ENCODE measurements around the gene IRX4.

IRX4 gene

DNA sequence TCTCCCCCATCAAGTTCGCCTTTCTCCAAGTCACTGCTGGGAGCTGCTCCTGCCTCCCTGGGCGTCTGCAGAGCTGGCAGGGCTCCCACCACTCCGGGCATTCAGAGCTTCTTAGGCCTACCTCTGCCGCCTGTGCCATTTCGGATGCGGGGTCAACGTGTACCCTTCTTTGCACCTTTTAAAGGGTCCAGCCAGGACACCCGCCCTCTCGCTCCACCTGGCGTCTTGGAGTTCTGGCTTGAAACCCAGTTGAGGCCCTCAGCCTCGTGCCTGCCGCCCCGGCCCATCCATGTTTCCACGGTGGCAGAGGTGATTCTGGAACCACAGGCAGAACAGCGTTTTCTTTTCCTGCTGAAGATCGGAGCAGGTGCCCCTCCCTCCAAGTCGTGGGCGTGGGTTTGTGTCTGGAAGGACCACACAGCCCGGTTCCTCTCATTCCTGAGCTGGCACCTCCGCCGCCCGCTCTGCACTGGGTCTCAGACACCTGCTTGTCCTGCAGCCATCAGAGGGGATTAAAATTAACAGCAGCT, 48.6 kb downstream of the IRX4 start:
- no peak for DNase-seq

- DNase-seq: no peak
Measured at GRCh38 chr5:1833264-1834021, 49.3 kb downstream of the IRX4 start.

- no peak for DNase-seq
Measured at GRCh38 chr5:1832511-1833250, 50.0 kb downstream of the IRX4 start.

- no peak for DNase-seq
Measured at GRCh38 chr5:1831677-1832313, 50.9 kb downstream of the IRX4 start.

DNA sequence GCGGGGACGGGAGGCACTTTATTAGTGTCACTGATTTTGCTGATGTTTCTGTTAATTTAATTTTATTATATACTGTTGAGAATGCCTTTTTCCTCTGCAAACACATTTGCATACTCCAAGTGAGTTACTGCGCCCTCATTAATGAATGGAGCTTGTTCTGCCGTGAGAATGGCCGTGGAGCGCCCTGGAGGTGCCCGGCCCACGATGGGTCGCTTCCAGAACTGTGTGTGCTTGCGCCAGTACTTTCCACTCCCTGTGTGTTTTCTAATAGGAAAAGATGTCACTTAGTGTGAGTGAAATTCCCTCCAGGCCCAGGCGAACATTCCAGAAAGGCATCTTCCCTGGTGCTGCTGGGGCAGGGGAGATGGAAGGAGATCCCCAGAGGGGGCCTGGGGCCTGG, 51.5 kb downstream of the IRX4 start:
- no peak for DNase-seq

GRCh38 chr5:1830571-1831228, 52.0 kb downstream of the IRX4 start:
- DNase-seq: no peak

- no peak for DNase-seq
Measured at GRCh38 chr5:1827886-1828397, 54.8 kb downstream of the IRX4 start.
